Lower leg skin (tissue), 4 donors: Measurements from ENCODE around the gene P3H3. TPM values are rescaled to one million over a fixed set of nuclear protein-coding genes. Genes with fewer than 3 reads are reported as not detected.

ENCODE experiments used
- DNase-seq, 2 donors: peaks; one replicate each; pipeline ENCODE4 v3.0.0-alpha.2; 2019; ENCODE audit warnings: low spot score in 2 of 2
- H3K4me3 ChIP-seq: fragments of 200-600 bp; sonication (generic); 2 replicates; pipeline ENCODE4 v1.5.1; 2017; ENCODE audit warnings: mild to moderate bottlenecking, low read depth; ENCODE audit not compliant: poor library complexity, severe bottlenecking
- CTCF ChIP-seq, 3 donors: fragments of 450-650 bp; IDR thresholded peaks; one replicate each; pipeline ENCODE4 v1.5.1; 2016; ENCODE audit warnings: antibody characterized with exemption in 3 of 3, mild to moderate bottlenecking in 3 of 3, moderate library complexity in 2 of 3
- POLR2A ChIP-seq, 2 donors: fragments of 450-650 bp; IDR thresholded peaks; one replicate each; pipeline ENCODE4 v1.6.1; 2016 to 2017; ENCODE audit warnings: antibody characterized with exemption in 2 of 2, mild to moderate bottlenecking in 1 of 2, moderate library complexity in 1 of 2
- WGBS, 2 donors: methylation state at CpG; one replicate each; pipeline ENCODE4 v1.1.5; 2018; 5-methylcytosine and 5-hydroxymethylcytosine counted together
- intact Hi-C: fragments of 100-400 bp; cut with DNase I; formaldehyde crosslinking; loops from one replicate; pipeline ENCODE4 v1.15.0; 2023; ENCODE audit warnings: low total_unique reads
- total RNA-seq, 4 donors: library from RNA; depleted of rRNA; stranded (reverse); fragments of >200 nt; gene quantifications; one replicate each; pipeline ENCODE4 v1.1.0, GENCODE V29; 2016

P3H3 gene
- total RNA-seq, 4 donors from 2014 or later, result 8.8 to 18.2 (median 11.8) TPM

- no peak for DNase-seq
- no peak for TF ChIP-seq POLR2A (IDR thresholded peaks at IDR 0.05)
- no peak for TF ChIP-seq CTCF (IDR thresholded peaks at IDR 0.05)
- 69 to 85% methylated on average over 1 of the region's 1 CpG for WGBS, 2 donors
- intact Hi-C loops, result no loop called here
- H3K4me3 ChIP-seq, result no peak overlapping the region
Observed at GRCh38 chr12:6810758-6811157, 17.4 kb upstream of the P3H3 start.

DNA sequence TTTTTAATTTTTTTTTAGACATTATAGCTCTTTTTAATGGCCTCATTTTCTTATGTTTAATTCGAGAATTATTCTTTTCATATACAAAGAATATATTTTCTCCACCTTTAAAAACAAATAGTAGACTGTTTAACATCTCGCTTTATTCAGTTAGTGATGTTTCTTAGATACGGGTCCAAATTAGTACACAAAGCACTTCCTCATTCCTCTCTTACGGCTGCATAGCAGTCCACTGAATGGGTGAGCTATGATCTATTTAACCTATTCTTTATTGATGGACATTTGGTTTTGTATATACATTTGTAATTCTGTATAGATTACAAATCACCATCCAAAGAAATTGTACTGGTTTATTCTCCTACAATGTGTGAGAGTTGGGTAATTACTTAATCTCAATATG lies 14.8 kb upstream of the P3H3 start:
- TF ChIP-seq POLR2A (IDR thresholded peaks at IDR 0.05) (no peak), CTCF (IDR thresholded peaks at IDR 0.05) (no peak)
- intact Hi-C loops, result no loop called here
- no peak overlapping the region for H3K4me3 ChIP-seq
- 52 to 64% methylated on average over 4 of the region's 4 CpGs for WGBS, 2 donors
- DNase-seq, result no peak

GRCh38 chr12:6816598-6816997 lies 11.6 kb upstream of the P3H3 start:
- 59 to 66% methylated on average over 3 of the region's 3 CpGs for WGBS, 2 donors
- H3K4me3 ChIP-seq, result no peak overlapping the region
- DNase-seq, result no peak
- intact Hi-C loops, result loop anchor here (5.0 kb wide), 1 partner anchor 79 kb away; no protein-coding TSS in a partner anchor
- TF ChIP-seq CTCF (IDR thresholded peaks at IDR 0.05) (no peak), POLR2A (IDR thresholded peaks at IDR 0.05) (no peak)

DNA sequence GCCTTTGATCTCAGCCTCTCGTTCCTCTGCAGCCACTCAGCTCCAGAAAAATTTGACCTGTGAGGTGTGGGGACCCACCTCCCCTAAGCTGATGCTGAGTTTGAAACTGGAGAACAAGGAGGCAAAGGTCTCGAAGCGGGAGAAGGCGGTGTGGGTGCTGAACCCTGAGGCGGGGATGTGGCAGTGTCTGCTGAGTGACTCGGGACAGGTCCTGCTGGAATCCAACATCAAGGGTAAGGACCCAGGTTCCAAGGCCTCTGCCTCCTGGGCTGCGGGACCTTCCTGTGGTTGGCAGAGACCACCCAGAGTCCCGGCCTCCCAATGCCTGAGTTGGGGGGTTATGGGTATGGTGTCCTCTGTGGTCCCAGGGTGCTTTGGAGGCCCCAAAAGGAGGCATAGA lies 11.1 kb upstream of the P3H3 start:
- no peak overlapping the region for H3K4me3 ChIP-seq
- 85 to 89% methylated on average over 7 to 8 of the region's 8 CpGs for WGBS, 2 donors
- intact Hi-C loops, result loop anchor here (5.0 kb wide), 1 partner anchor 80 kb away; no protein-coding TSS in a partner anchor
- TF ChIP-seq POLR2A (IDR thresholded peaks at IDR 0.05) (no peak), CTCF (IDR thresholded peaks at IDR 0.05) (no peak)
- DNase-seq, result no peak

DNA sequence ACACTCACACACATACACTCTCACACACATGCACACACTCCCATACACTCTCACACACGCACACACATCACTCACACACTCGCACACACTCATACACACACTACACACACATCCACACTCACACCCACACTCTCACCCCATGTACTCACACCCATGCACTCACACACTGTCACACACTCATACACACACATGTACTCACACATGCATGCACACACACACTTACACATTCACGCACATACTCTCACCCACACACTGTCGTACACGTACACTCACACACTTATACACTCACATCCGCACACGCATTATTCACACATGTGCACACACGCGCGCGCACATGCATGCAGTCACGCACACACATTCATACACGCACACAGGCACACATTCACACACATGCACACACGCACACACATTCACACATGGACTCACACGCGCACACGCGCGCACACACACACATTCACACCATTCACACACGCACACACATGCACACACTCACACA lies 10.5 kb upstream of the P3H3 start:
- no peak overlapping the region for H3K4me3 ChIP-seq
- intact Hi-C loops, result loop anchor here (5.0 kb wide), 1 partner anchor 80 kb away; no protein-coding TSS in a partner anchor
- peak in 1 of 3 donors; percentile 59 for TF ChIP-seq CTCF (IDR thresholded peaks at IDR 0.05)
- no peak for TF ChIP-seq POLR2A (IDR thresholded peaks at IDR 0.05)
- no peak for DNase-seq
- WGBS, 2 donors, result 80 to 94% methylated on average over 20 of the region's 20 CpGs

DNA sequence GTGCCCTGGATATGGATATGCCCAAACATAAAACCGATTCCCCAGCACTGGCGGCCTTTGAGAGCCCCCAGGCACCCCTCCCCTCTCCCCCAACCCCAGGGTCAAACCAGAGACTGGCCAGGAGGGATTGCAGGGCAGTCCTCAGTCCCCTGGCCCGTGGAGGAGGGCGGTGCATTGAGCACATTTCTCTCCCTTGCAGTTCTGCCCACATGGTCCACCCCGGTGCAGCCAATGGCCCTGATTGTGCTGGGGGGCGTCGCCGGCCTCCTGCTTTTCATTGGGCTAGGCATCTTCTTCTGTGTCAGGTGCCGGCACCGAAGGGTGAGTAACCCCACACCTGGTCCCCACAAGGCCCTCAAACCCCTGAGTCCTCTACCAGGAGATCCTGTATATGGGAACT lies 10.0 kb upstream of the P3H3 start:
- TF ChIP-seq CTCF (IDR thresholded peaks at IDR 0.05) (no peak), POLR2A (IDR thresholded peaks at IDR 0.05) (no peak)
- DNase-seq, result no peak
- intact Hi-C loops, result loop anchor here (5.0 kb wide), 1 partner anchor 81 kb away; no protein-coding TSS in a partner anchor
- 70 to 88% methylated on average over 9 to 10 of the region's 10 CpGs for WGBS, 2 donors
- no peak overlapping the region for H3K4me3 ChIP-seq
